GM12864 (cell line): Measurements from ENCODE around the gene SMIM5.
"Not testable (repeated sequence)": the region's sequence is repeated elsewhere in the genome, so short reads cannot be mapped to it uniquely, and the experiment has no call there.

Source experiments
- DNase-seq: peaks from one replicate; pipeline ENCODE4 v3.0.0-alpha.2; 2011; ENCODE audit warnings: low read depth
- H3K4me3 ChIP-seq: 2 replicates; pipeline ENCODE4 v1.5.1; 2011; ENCODE audit warnings: mild to moderate bottlenecking, low read depth, low read length, control low read depth
- CTCF ChIP-seq: IDR thresholded peaks from 2 replicates; pipeline ENCODE4 v1.5.1; 2011; ENCODE audit warnings: low read depth, mild to moderate bottlenecking, moderate library complexity, low read length, control low read depth, inconsistent platforms; ENCODE audit errors: missing control alignments

Gene SMIM5

DNA sequence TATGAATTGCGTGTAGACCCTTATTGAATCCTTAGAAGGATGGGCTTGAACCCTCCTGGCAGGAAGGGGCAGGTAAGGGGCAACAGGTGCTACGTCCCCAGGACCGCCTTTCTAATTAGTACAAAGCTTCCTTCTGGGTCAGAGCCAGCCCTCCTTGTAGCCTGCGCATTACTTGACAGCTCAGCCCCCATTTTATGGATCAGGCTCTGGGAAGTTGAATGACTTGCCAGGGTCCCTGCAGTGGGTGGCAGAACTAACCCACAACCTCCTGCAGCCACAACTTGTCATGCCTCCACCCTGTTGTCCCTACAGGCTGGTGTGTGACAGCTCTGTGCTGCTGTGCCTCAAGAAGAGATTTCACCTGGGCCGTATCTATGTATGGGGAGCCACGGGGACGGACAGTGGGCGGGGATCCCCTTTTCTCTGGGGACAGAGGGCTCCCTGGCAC, 42.9 kb upstream of the SMIM5 start:
- TF ChIP-seq CTCF, result no peak
- H3K4me3 ChIP-seq, result no peak overlapping the region
- DNase-seq, result no peak

DNA sequence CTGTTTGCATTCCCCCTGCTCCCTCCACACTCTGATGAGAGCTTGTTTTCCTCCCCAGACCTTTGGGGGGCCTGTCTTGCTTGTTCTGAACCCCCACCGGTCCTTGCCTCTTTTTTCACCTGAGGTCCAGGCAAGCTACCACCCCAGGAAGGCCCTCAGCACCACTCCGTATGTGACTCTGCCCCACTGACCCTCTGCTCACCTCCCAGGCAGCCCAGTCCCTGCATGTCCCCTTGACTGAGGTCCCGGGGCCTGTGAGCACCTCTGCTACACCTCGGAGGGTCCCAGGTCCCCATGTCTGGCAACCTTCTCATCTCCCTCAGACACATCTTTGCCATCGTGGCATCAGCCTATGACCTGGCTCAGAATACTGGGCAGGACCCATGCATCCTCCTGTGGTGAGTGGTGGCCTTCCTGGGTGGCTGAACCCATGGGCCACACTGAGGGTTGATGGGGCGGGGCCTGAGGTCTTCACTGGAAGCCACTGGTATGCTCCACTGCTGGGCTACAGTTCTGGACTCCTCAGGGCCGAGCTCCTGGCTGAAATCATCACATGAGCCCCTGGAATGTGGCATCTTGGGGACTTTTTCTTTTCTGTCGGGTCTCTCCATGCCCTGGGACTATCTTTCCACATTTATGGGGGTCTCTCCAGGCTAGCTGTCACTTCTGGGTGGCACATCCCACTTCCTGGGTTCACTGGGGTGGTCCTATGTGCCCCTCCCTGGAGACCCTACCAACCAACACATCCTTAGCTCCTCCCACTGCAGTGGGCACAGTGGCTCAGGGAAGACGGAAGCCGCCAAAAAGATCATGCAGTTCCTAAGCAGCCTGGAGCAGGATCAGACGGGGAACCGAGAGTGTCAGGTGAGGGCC, 42.1 kb upstream of the SMIM5 start:
- TF ChIP-seq CTCF, result no peak
- no peak for DNase-seq
- H3K4me3 ChIP-seq, result no peak overlapping the region

DNA sequence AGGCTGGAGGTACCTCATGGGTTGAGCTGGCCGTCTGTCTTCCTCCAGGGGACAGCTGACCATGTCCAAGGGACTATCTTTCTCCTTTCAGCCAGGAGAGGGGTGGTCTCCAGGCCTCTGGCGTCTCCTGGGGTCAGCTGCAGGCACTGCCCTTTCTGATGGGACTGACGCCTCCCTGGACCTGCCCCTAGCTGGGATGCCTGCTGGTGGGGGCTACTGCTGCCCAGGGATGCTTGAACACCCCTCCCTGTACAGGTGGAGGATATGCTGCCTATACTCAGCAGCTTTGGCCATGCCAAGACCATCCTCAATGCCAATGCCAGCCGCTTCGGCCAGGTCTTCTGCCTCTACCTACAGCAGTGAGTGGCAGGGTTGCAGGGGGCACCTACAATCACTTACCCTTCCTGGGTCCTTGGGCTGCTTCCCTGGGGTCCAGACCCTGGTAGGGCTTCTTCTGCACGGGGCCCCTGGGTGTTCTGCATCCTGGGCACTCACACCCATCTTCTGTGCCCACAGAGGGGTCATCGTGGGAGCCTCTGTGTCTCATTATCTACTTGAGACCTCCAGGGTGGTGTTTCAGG, 41.4 kb upstream of the SMIM5 start:
- H3K4me3 ChIP-seq, result no peak overlapping the region
- DNase-seq, result no peak
- no peak for TF ChIP-seq CTCF

GRCh38 chr17:75592348-75593020, 40.8 kb upstream of the SMIM5 start:
- TF ChIP-seq CTCF, result no peak
- DNase-seq, result no peak
- no peak overlapping the region for H3K4me3 ChIP-seq

- DNase-seq, H3K4me3 ChIP-seq: not testable (repeated sequence)
Observed at GRCh38 chr17:75593430-75593829, 39.8 kb upstream of the SMIM5 start.

- no peak overlapping the region for H3K4me3 ChIP-seq
- no peak for DNase-seq
- no peak for TF ChIP-seq CTCF
Observed at GRCh38 chr17:75594499-75595283, 38.5 kb upstream of the SMIM5 start.
